HCT116 (cell line): Measurements from ENCODE around the gene KIAA1549. TPM values are rescaled to one million over a fixed set of nuclear protein-coding genes. Genes with fewer than 3 reads are reported as not detected.

Experiments used
- ATAC-seq: fragments of 200-7000 bp; cut with Tn5 transposase; 2 replicates; pipeline ENCODE4 v1.9.1; 2020; ENCODE audit warnings: mild to moderate bottlenecking, moderate library complexity
- BruUV-seq: library from RNA; stranded (reverse); fragments of 400-500 nt; replicated peaks from 2 replicates; lab custom pipeline; 2021; lab: Mats Ljungman, UMichigan
- CTCF ChIA-PET: fragments of 300-600 bp; sonication (Branson Sonifier 250); formaldehyde crosslinking; loops from one replicate; lab custom pipeline; 2021; ENCODE audit warnings: antibody characterized with exemption; lab: Charles Lee
- POLR2A ChIA-PET: fragments of 300-600, 350-600 bp; sonication (Branson Sonifier 250); formaldehyde crosslinking; loops from one replicate; lab custom pipeline; 2021; ENCODE audit warnings: antibody characterized with exemption; lab: Charles Lee
- RAD21 ChIA-PET, 2 experiments: fragments of 300-600 bp; sonication (Branson Sonifier 250); formaldehyde crosslinking; loops; one replicate each; lab custom pipeline; 2023; ENCODE audit warnings: low total read pairs in 2 of 2; ENCODE audit not compliant: uncharacterized antibody in 2 of 2, unreplicated experiment in 2 of 2, low non-redundant PET in 1 of 2; lab: Charles Lee
- DNase-seq: peaks from one replicate; pipeline ENCODE4 v3.0.0-alpha.2; 2010; ENCODE audit warnings: low read depth, low spot score
- H2AFZ ChIP-seq: fragments of 200-600 bp; shearing (Covaris generic), sonication (generic); 2 replicates; pipeline ENCODE4 v1.6.1; 2017; ENCODE audit warnings: low read depth, mixed run types, mixed read lengths, antibody characterized with exemption, low read length; ENCODE audit not compliant: poor library complexity, severe bottlenecking
- H3K27ac ChIP-seq: 2 replicates; pipeline ENCODE4 v1.5.1; 2012; ENCODE audit warnings: low read depth, low read length
- H3K27me3 ChIP-seq: fragments of 200-600 bp; sonication (generic); 2 replicates; pipeline ENCODE4 v1.6.1; 2016; ENCODE audit warnings: mixed run types, low read length, mixed read lengths; ENCODE audit not compliant: insufficient read depth
- H3K36me3 ChIP-seq, 2 experiments: fragments of 200-500 bp in 1 of 2; fragments of 200-600 bp in 1 of 2; sonication (Bioruptor generic) in 1 of 2; sonication (generic) in 1 of 2; 2 replicates each; pipeline versions ENCODE4 v1.5.1 to v1.6.1; 2014 to 2016; ENCODE audit warnings: low read length in 2 of 2, inconsistent platforms in 1 of 2, mixed read lengths in 1 of 2, mixed run types in 1 of 2; ENCODE audit not compliant: insufficient read depth in 2 of 2, control insufficient read depth in 1 of 2
- H3K4me1 ChIP-seq, 2 experiments: fragments of 200-600 bp in 1 of 2; sonication (generic) in 1 of 2; 2 replicates each; pipeline versions ENCODE4 v1.5.1 to v1.6.1; 2012 to 2017; ENCODE audit warnings: low read length in 2 of 2, inconsistent platforms in 1 of 2, mild to moderate bottlenecking in 1 of 2, mixed read lengths in 1 of 2, mixed run types in 1 of 2, moderate library complexity in 1 of 2; ENCODE audit not compliant: insufficient read depth in 2 of 2, control insufficient read depth in 1 of 2
- H3K4me2 ChIP-seq: fragments of 200-600 bp; sonication (generic); 2 replicates; pipeline ENCODE4 v1.6.1; 2017; ENCODE audit warnings: mixed run types, low read length, mixed read lengths
- H3K4me3 ChIP-seq, 2 experiments: fragments of 200-600 bp in 1 of 2; sonication (generic) in 1 of 2; replicated peaks in 1 of 2; 2 replicates each; pipeline ENCODE4 v1.5.1; 2011 to 2016; ENCODE audit warnings: low read length in 2 of 2, control low read depth in 1 of 2, low read depth in 1 of 2, mild to moderate bottlenecking in 1 of 2, mixed read lengths in 1 of 2, mixed run types in 1 of 2
- H3K79me2 ChIP-seq: fragments of 200-600 bp; sonication (generic); 2 replicates; pipeline ENCODE4 v1.6.1; 2017; ENCODE audit warnings: mild to moderate bottlenecking, mixed run types, low read length, moderate library complexity, mixed read lengths; ENCODE audit not compliant: insufficient read depth
- H3K9ac ChIP-seq: fragments of 200-600 bp; sonication (generic); 2 replicates; pipeline ENCODE4 v1.6.1; 2016; ENCODE audit warnings: low read length, mixed read lengths
- H3K9me2 ChIP-seq: fragments of 200-600 bp; sonication (generic), shearing (Covaris generic); 2 replicates; pipeline ENCODE4 v1.6.1; 2017; ENCODE audit warnings: mixed run types, mild to moderate bottlenecking, moderate library complexity; ENCODE audit not compliant: insufficient read depth
- H3K9me3 ChIP-seq, 2 experiments: fragments of 200-500 bp in 1 of 2; fragments of 200-600 bp in 1 of 2; sonication (Bioruptor generic) in 1 of 2; sonication (generic) in 1 of 2; 2 replicates each; pipeline ENCODE4 v1.6.1; 2014 to 2017; ENCODE audit warnings: low read length in 2 of 2, mixed read lengths in 2 of 2, inconsistent platforms in 1 of 2, low read depth in 1 of 2, mild to moderate bottlenecking in 1 of 2, mixed run types in 1 of 2, moderate library complexity in 1 of 2; ENCODE audit not compliant: control insufficient read depth in 1 of 2, insufficient read depth in 1 of 2
- H4K20me1 ChIP-seq: fragments of 200-600 bp; sonication (generic), shearing (Covaris generic); 2 replicates; pipeline ENCODE4 v1.6.1; 2017; ENCODE audit warnings: mixed run types, mild to moderate bottlenecking, moderate library complexity; ENCODE audit not compliant: insufficient read depth
- JUND ChIP-seq: IDR thresholded peaks from 2 replicates; pipeline ENCODE4 v1.6.1; 2012
- REST ChIP-seq: IDR thresholded peaks from 2 replicates; pipeline ENCODE4 v1.6.1; 2012; ENCODE audit warnings: low read depth
- SP1 ChIP-seq: IDR thresholded peaks from 2 replicates; pipeline ENCODE4 v1.6.1; 2012; ENCODE audit warnings: low read depth
- TCF7L2 ChIP-seq: IDR thresholded peaks from 2 replicates; pipeline ENCODE4 v1.7.0; 2011; ENCODE audit warnings: borderline replicate concordance, inconsistent platforms; ENCODE audit not compliant: insufficient read depth, insufficient read length; ENCODE audit errors: extremely low read depth
- ZNF274 ChIP-seq: fragments of 200-500 bp; sonication (Bioruptor generic); IDR thresholded peaks from 2 replicates; pipeline ENCODE4 v1.6.1; 2014; ENCODE audit warnings: mild to moderate bottlenecking, low read depth, low read length, inconsistent platforms
- intact Hi-C: fragments of 100-400 bp; cut with micrococcal nuclease; formaldehyde crosslinking; loops from 2 replicates; pipeline ENCODE4 v1.10.0; 2022
- total RNA-seq: library from RNA; stranded (reverse); gene quantifications from one replicate; pipeline ENCODE4 v1.2.1, GENCODE V29; 2021; ENCODE audit not compliant: unreplicated experiment

The KIAA1549 gene
- total RNA-seq, 1 experiment from 2014 or later, result 3.9 TPM

DNA sequence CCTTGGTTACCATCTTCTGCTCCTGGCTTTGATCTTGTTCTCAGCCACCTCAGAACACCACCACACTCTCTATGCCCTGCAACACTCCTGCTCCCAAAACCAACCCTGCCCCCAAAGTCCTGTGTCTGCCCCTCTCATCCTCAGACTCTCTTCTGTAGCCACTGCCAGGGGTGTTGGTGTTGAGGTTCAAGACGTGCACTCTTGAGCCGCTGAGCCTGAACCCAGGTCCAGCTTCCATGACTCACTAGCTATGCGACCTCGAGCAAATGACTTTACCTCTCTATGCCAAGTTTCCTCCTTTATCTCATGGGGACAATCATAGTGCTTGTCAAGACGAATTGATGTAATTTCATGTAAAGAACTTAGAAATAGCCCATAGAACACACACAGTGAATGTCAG, 182.4 kb downstream of the KIAA1549 start:
- no peak for ATAC-seq
- H3K9me3 ChIP-seq, result no peaks in the 10 kb centered on the region
- no peaks in the 10 kb centered on the region for H4K20me1 ChIP-seq
- CTCF ChIA-PET, result no interaction called here
- intact Hi-C loops, result loop anchor here (2.0 kb wide), 1 partner anchor 112 kb away; no protein-coding TSS in a partner anchor
- no peaks in the 10 kb centered on the region for H3K4me1 ChIP-seq
- RAD21 ChIA-PET, result no interaction called here
- no peak overlapping the region for H2AFZ ChIP-seq
- no peaks in the 10 kb centered on the region for H3K9me2 ChIP-seq
- no peak overlapping the region for H3K27ac ChIP-seq
- H3K36me3 ChIP-seq, result no peaks in the 10 kb centered on the region
- DNase-seq, result no peak
- BruUV-seq, result no TSS peak
- no peaks in the 10 kb centered on the region for H3K27me3 ChIP-seq
- POLR2A ChIA-PET, result no interaction called here
- no peak overlapping the region for H3K4me3 ChIP-seq
- TF ChIP-seq ZNF274 (no peak), JUND (no peak), REST (no peak), SP1 (no peak), TCF7L2 (no peak)
- no peak overlapping the region for H3K4me2 ChIP-seq
- H3K9ac ChIP-seq, result no peak overlapping the region
- H3K79me2 ChIP-seq, result no peaks in the 10 kb centered on the region
